B cell (primary cell): ENCODE data around the gene SOX6. TPM values are rescaled to one million over a fixed set of nuclear protein-coding genes. Genes with fewer than 3 reads are reported as not detected.

Experiments
- ATAC-seq: fragments of 200-7000 bp; cut with Tn5 transposase; one replicate; pipeline ENCODE4 v1.10.0; 2021; ENCODE audit warnings: low read depth, mild to moderate bottlenecking, moderate number of reproducible peaks, moderate library complexity
- CTCF ChIA-PET: fragments of 350-600 bp; sonication (Branson Sonifier 250); formaldehyde crosslinking; loops from one replicate; lab custom pipeline; 2021; ENCODE audit warnings: antibody characterized with exemption, inconsistent platforms; lab: Charles Lee
- POLR2A ChIA-PET: fragments of 350-600 bp; sonication (Branson Sonifier 250); formaldehyde crosslinking; loops from one replicate; lab custom pipeline; 2021; ENCODE audit warnings: antibody characterized with exemption; lab: Charles Lee
- DNase-seq: peaks from one replicate; pipeline ENCODE4 v3.0.0; 2013
- H2AFZ ChIP-seq: 2 replicates; pipeline ENCODE4 v1.6.1; 2012; ENCODE audit warnings: mild to moderate bottlenecking, low read depth, low read length; ENCODE audit not compliant: insufficient read depth, poor library complexity, severe bottlenecking
- H3K27ac ChIP-seq, 2 donors: 1 replicate in 1 of 2; 2 replicates in 1 of 2; pipeline ENCODE4 v1.5.1; 2012 to 2013; ENCODE audit warnings: low read length in 2 of 2, mild to moderate bottlenecking in 2 of 2, moderate library complexity in 1 of 2
- H3K27me3 ChIP-seq, 4 experiments: fragments of 200-600 bp in 1 of 4; sonication (generic) in 1 of 4; replicated peaks in 1 of 4; 1 replicate in 2 of 4; 2 replicates in 2 of 4; pipeline versions ENCODE4 v1.6.1 to v1.7.0; 2013 to 2016; ENCODE audit warnings: low read length in 3 of 4, mild to moderate bottlenecking in 2 of 4, mixed read lengths in 1 of 4, moderate library complexity in 1 of 4; ENCODE audit not compliant: insufficient read depth in 4 of 4, control insufficient read depth in 3 of 4; ENCODE audit errors: control extremely low read depth in 1 of 4
- H3K36me3 ChIP-seq, 2 experiments: replicated peaks in 1 of 2; 1 replicate in 1 of 2; 2 replicates in 1 of 2; pipeline versions ENCODE4 v1.6.1 to v1.7.1; 2013; ENCODE audit warnings: low read length in 1 of 2; ENCODE audit not compliant: insufficient read depth in 2 of 2, control insufficient read depth in 1 of 2; ENCODE audit errors: control extremely low read depth in 1 of 2, extremely low read depth in 1 of 2
- H3K4me1 ChIP-seq, 2 donors: fragments of 200-600 bp in 1 of 2; sonication (generic) in 1 of 2; 1 replicate in 1 of 2; 2 replicates in 1 of 2; pipeline versions ENCODE4 v1.5.1 to v1.6.1; 2013 to 2017; ENCODE audit warnings: low read length in 2 of 2; ENCODE audit not compliant: control insufficient read depth in 2 of 2, insufficient read depth in 2 of 2
- H3K4me2 ChIP-seq: replicated peaks from 2 replicates; pipeline ENCODE3; 2012; ENCODE audit warnings: mild to moderate bottlenecking, low read depth, low read length; ENCODE audit not compliant: poor library complexity, severe bottlenecking
- H3K4me3 ChIP-seq, 5 experiments: fragments of 200-600 bp in 1 of 5; sonication (generic) in 1 of 5; 1 replicate in 3 of 5; 2 replicates in 2 of 5; pipeline versions ENCODE4 v1.5.1 to v1.7.0; 2011 to 2016; ENCODE audit warnings: low read length in 4 of 5, mild to moderate bottlenecking in 4 of 5, low read depth in 2 of 5, control low read depth in 1 of 5, moderate library complexity in 1 of 5; ENCODE audit not compliant: insufficient read depth in 1 of 5; ENCODE audit errors: control extremely low read depth in 1 of 5, extremely low read depth in 1 of 5
- H3K79me2 ChIP-seq: fragments of 200-600 bp; sonication (generic); one replicate; pipeline ENCODE4 v1.6.0; 2016; ENCODE audit warnings: low read length; ENCODE audit not compliant: control insufficient read depth, insufficient read depth
- H3K9ac ChIP-seq: fragments of 200-600 bp; sonication (generic); 2 replicates; pipeline ENCODE4 v1.6.1; 2017; ENCODE audit warnings: mild to moderate bottlenecking, low read length, moderate library complexity
- H3K9me3 ChIP-seq, 3 donors: one replicate each; pipeline versions ENCODE4 v1.6.1 to v1.7.1; 2013; ENCODE audit warnings: low read length in 2 of 3; ENCODE audit not compliant: control insufficient read depth in 2 of 3, insufficient read depth in 1 of 3; ENCODE audit errors: control extremely low read depth in 1 of 3
- H4K20me1 ChIP-seq: 2 replicates; pipeline ENCODE4 v1.6.0; 2012; ENCODE audit warnings: mild to moderate bottlenecking, low read length; ENCODE audit not compliant: insufficient read depth, control insufficient read depth, poor library complexity, severe bottlenecking
- H3K27ac Mint-ChIP-seq: one replicate; pipeline ENCODE4 v1.8.0; 2021; ENCODE audit warnings: mixed read lengths
- H3K27me3 Mint-ChIP-seq: one replicate; pipeline ENCODE4 v1.8.0; 2021; ENCODE audit warnings: mixed read lengths
- H3K4me1 Mint-ChIP-seq: one replicate; pipeline ENCODE4 v1.8.0; 2021; ENCODE audit warnings: mixed read lengths
- H3K4me3 Mint-ChIP-seq: one replicate; pipeline ENCODE4 v1.8.0; 2021; ENCODE audit warnings: mixed read lengths
- H3K9me3 Mint-ChIP-seq: one replicate; pipeline ENCODE4 v1.8.0; 2022; ENCODE audit warnings: mixed read lengths; ENCODE audit not compliant: insufficient read depth
- CTCF ChIP-seq: fragments of 200-600 bp; IDR thresholded peaks from one replicate; pipeline ENCODE4 v1.8.0; 2022; ENCODE audit warnings: antibody characterized with exemption, mild to moderate bottlenecking
- EZH2 ChIP-seq: IDR thresholded peaks from 2 replicates; pipeline ENCODE4 v1.6.1; 2012; ENCODE audit warnings: borderline replicate concordance, low read depth, mild to moderate bottlenecking, moderate library complexity, low read length; ENCODE audit not compliant: insufficient read depth, poor library complexity, severe bottlenecking
- WGBS: methylation state at CpG from one replicate; pipeline ENCODE4 v1.1.5; 2013; ENCODE audit warnings: missing lambda C conversion rate; ENCODE audit not compliant: insufficient coverage; 5-methylcytosine and 5-hydroxymethylcytosine counted together
- intact Hi-C: fragments of 100-400 bp; cut with micrococcal nuclease; formaldehyde crosslinking; loops from one replicate; pipeline ENCODE4 v1.10.0; 2022
- polyA plus RNA-seq: library from polyadenylated mRNA; depleted of rRNA; stranded (reverse); fragments of >200 nt; gene quantifications from 2 replicates; pipeline ENCODE4 v1.2.3, GENCODE V29; 2012
- total RNA-seq, 2 donors: library from RNA; stranded (reverse); fragments of 120-200 nt in 1 of 2; gene quantifications; 1 replicate in 1 of 2; 2 replicates in 1 of 2; pipeline versions ENCODE4 v1.2.3 to v1.2.4, GENCODE V29; 2013 to 2022

Gene SOX6
- total and polyA plus RNA-seq, 2 donors (not counting 1 experiment from before 2014, with no cell fraction given): not detected

DNA sequence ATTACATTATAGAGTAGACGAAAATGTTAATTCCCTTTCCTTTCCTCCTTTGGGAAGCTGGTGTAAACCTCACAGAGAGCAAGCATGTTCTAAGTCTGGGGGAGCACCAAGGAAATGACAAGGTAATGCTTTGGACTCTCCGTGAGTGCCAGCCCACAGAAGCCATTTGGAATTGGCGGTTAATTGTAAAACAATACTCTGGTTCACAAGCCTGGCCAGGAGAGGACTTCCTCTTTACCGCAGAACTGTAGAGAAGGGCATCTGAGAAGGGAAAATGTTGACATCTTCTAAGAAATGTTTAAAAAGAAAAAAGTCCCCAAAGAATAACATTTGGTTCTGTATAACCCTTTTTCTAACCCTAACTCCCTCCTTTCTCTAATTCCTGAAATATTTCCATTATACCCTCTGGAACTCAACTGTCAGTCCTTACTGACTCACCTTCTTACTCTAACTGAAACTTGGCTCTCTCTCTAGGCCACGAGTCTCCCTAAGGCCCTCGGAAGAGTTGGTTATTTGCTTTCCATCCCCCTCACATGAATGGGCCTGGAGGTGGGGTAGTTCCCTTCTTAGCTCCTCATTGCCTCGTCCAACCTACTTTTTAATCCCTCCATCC lies 379.8 kb downstream of the SOX6 start:
- ChIA-PET POLR2A (no interaction called here), CTCF (no interaction called here)
- Histone ChIP-seq H3K9me3 (no peaks in the 10 kb centered on the region), H3K36me3 (no peaks in the 10 kb centered on the region), H3K4me1 (no peaks in the 10 kb centered on the region), H3K27me3 (no peaks in the 10 kb centered on the region), H3K79me2 (no peaks in the 10 kb centered on the region), H4K20me1 (no peaks in the 10 kb centered on the region), H3K27ac (no peak overlapping the region), H2AFZ (no peak overlapping the region), H3K9ac (no peak overlapping the region), H3K4me3 (no peak overlapping the region), H3K4me2 (no peak overlapping the region)
- no peaks in the 10 kb centered on the region for H3K4me1 Mint-ChIP-seq
- 68% methylated on average over 2 of the region's 7 CpGs for WGBS
- no peak overlapping the region for H3K27ac Mint-ChIP-seq
- TF ChIP-seq CTCF (no peak), EZH2 (no peak)
- H3K27me3 Mint-ChIP-seq: no peaks in the 10 kb centered on the region
- ATAC-seq (no peak), DNase-seq (no peak)
- intact Hi-C loops: no loop called here
- no peaks in the 10 kb centered on the region for H3K9me3 Mint-ChIP-seq
- H3K4me3 Mint-ChIP-seq: no peak overlapping the region

DNA sequence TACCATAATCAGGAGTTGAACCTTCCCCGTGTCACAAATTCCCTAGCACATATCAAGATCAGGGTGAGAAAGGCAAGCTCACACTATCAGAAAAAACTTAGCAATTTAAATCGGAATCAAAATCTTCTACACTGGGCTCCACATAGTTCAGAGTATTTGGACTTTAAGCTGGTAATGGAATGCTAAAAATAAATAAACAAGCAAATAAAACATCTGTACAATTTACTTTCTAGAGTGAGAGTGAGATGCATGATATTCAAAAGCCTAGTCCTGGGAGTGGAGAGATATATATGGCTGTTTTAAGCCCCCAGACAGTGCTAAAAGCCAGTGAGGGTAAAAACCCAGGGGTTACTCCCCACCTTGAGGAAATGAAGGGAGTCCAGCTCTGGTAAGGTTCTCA lies 380.6 kb downstream of the SOX6 start:
- Mint-ChIP-seq H3K27me3 (no peaks in the 10 kb centered on the region), H3K4me1 (no peaks in the 10 kb centered on the region), H3K9me3 (no peaks in the 10 kb centered on the region), H3K27ac (no peak overlapping the region), H3K4me3 (no peak overlapping the region)
- Histone ChIP-seq H3K9ac (no peak overlapping the region), H3K27me3 (no peaks in the 10 kb centered on the region), H3K9me3 (peaks cover 0 to 2% (median 0%) of the 10 kb centered on the region in 3 donors), H3K36me3 (no peaks in the 10 kb centered on the region), H3K4me3 (no peak overlapping the region), H3K27ac (no peak overlapping the region), H3K79me2 (no peaks in the 10 kb centered on the region), H2AFZ (no peak overlapping the region), H4K20me1 (no peaks in the 10 kb centered on the region), H3K4me2 (no peak overlapping the region), H3K4me1 (no peaks in the 10 kb centered on the region)
- no peak for DNase-seq
- ChIA-PET CTCF (no interaction called here), POLR2A (no interaction called here)
- intact Hi-C loops: no loop called here
- no peak for TF ChIP-seq CTCF
- TF ChIP-seq EZH2: no peak
- 100% methylated on average over 1 of the region's 2 CpGs for WGBS
- ATAC-seq: no peak
